ENCODE results near the gene ASB6.

Gene ASB6

GRCh38 chr9:129676975-129677374 lies 35.0 kb upstream of the ASB6 start:
- Histone ChIP-seq H3K4me1 (no peaks in the 10 kb centered on the region; the same call in 1 of the 2 replicates), H3K27me3 (no peaks in the 10 kb centered on the region), H3K9me3 (no peaks in the 10 kb centered on the region), H3K4me3 (ENCODE audit: low read depth, low read length) (no peak overlapping the region), H3K36me3 (no peaks in the 10 kb centered on the region)
- no peak for TF ChIP-seq CTCF (IDR thresholded peaks at IDR 0.05; ENCODE audit: low read depth, low read length)
- DNase-seq = no peak

GRCh38 chr9:129676287-129676686 lies 34.3 kb upstream of the ASB6 start:
- Histone ChIP-seq H3K4me3 (ENCODE audit: low read depth, low read length) (no peak overlapping the region), H3K4me1 (no peaks in the 10 kb centered on the region; the same call in 1 of the 2 replicates), H3K36me3 (no peaks in the 10 kb centered on the region), H3K27me3 (no peaks in the 10 kb centered on the region), H3K9me3 (no peaks in the 10 kb centered on the region)
- TF ChIP-seq CTCF (IDR thresholded peaks at IDR 0.05; ENCODE audit: low read depth, low read length) = no peak
- DNase-seq = no peak

DNA sequence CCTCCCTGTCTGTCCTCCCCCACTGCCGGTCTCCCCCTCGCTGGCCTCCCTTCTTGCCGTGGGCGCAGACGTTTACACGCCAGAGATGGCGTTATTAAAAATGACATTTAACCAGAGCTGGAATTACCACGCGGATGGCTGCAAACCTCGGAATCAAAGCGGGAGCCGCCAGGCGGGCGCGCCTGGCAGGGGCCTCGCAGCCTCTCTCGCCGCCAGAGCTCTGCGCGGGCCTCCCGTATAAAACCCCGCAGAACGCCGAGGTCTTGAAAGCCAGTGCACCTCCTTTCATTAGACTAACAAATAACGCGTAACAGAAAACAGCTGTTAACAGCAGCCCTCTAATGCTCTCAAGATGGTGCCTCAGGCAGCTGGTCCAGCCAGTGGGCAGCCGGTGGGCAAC lies 33.7 kb upstream of the ASB6 start:
- Histone ChIP-seq H3K36me3 (no peaks in the 10 kb centered on the region), H3K27me3 (no peaks in the 10 kb centered on the region), H3K4me3 (ENCODE audit: low read depth, low read length) (peak overlapping the region; percentile 23; the same call in 1 of the 2 replicates), H3K4me1 (no peaks in the 10 kb centered on the region; the same call in 1 of the 2 replicates), H3K9me3 (no peaks in the 10 kb centered on the region)
- peak; percentile 43 for DNase-seq
- TF ChIP-seq CTCF (IDR thresholded peaks at IDR 0.05; ENCODE audit: low read depth, low read length) = no peak

- no peak for TF ChIP-seq CTCF (IDR thresholded peaks at IDR 0.05; ENCODE audit: low read depth, low read length)
- Histone ChIP-seq H3K4me3 (ENCODE audit: low read depth, low read length) (no peak overlapping the region), H3K36me3 (no peaks in the 10 kb centered on the region), H3K4me1 (no peaks in the 10 kb centered on the region; the same call in 1 of the 2 replicates), H3K9me3 (no peaks in the 10 kb centered on the region), H3K27me3 (no peaks in the 10 kb centered on the region)
- DNase-seq = no peak
Measured at GRCh38 chr9:129674229-129674628, 32.3 kb upstream of the ASB6 start.

DNA sequence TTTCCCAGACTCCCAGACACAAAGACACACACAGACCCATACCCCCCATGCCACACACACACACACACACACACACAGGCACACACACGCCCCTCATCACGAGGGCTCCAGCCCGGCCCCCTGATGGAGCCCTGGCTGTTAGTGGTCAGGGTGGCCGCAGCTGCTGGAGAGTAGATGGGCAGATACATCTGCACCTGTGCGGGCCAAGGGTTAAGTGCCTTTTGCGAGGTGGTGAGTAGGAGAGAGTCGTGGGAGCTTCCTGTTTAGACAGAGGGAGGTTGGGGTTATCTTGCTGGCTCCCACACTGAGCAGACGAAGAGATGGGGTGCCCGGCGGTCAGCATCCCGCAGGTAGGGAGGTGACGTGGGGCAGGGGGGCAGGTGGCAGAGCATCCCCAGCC lies 31.7 kb upstream of the ASB6 start:
- H3K4me1 ChIP-seq = no peaks in the 10 kb centered on the region; the same call in 1 of the 2 replicates
- no peak overlapping the region for H3K4me3 ChIP-seq (ENCODE audit: low read depth, low read length)
- no peaks in the 10 kb centered on the region for H3K9me3 ChIP-seq
- no peaks in the 10 kb centered on the region for H3K27me3 ChIP-seq
- H3K36me3 ChIP-seq = no peaks in the 10 kb centered on the region
- DNase-seq = no peak
- TF ChIP-seq CTCF (IDR thresholded peaks at IDR 0.05; ENCODE audit: low read depth, low read length) = no peak

GRCh38 chr9:129672702-129673101 lies 30.8 kb upstream of the ASB6 start:
- TF ChIP-seq CTCF (IDR thresholded peaks at IDR 0.05; ENCODE audit: low read depth, low read length) = no peak
- Histone ChIP-seq H3K4me1 (no peaks in the 10 kb centered on the region; the same call in 1 of the 2 replicates), H3K9me3 (no peaks in the 10 kb centered on the region), H3K36me3 (no peaks in the 10 kb centered on the region), H3K4me3 (ENCODE audit: low read depth, low read length) (no peak overlapping the region), H3K27me3 (no peaks in the 10 kb centered on the region)
- DNase-seq = no peak

Measured in BE2C (cell line).